Activated CD8-positive, alpha-beta memory T cell treated with anti-CD3 and anti-CD28 coated beads, Interleukin-2, amount 50 U/mL, for 48 hours (primary cell): Measurements from ENCODE around the gene YPEL3.
"Not testable (repeated sequence)": the region's sequence is repeated elsewhere in the genome, so short reads cannot be mapped to it uniquely, and the experiment has no call there.

Experiments
- DNase-seq: peaks from one replicate; pipeline ENCODE4 v3.0.0-alpha.2; 2020

YPEL3 gene

GRCh38 chr16:30096105-30096861 lies at the start of gene YPEL3:
YPEL3 (minus strand) TSS chr16:30096213; CDS start chr16:30095482, 731 bp downstream.
- DNase-seq, result peak; percentile 91

GRCh38 chr16:30145657-30146056 lies 49.6 kb upstream of the YPEL3 start:
- no peak for DNase-seq

GRCh38 chr16:30144917-30145316 lies 48.9 kb upstream of the YPEL3 start:
- no peak for DNase-seq

- DNase-seq, result no peak
These were observed 48.0 kb upstream of the YPEL3 start for GRCh38 chr16:30144017-30144416.

- DNase-seq, result no peak
These were observed 47.3 kb upstream of the YPEL3 start for GRCh38 chr16:30143347-30143702.

- no peak for DNase-seq
These were observed 46.8 kb upstream of the YPEL3 start for GRCh38 chr16:30142672-30143346.

- no peak for DNase-seq
These were observed 45.7 kb upstream of the YPEL3 start for GRCh38 chr16:30141750-30142149.

GRCh38 chr16:30139583-30140481 lies 43.8 kb upstream of the YPEL3 start:
- DNase-seq, result no peak

GRCh38 chr16:30137897-30138296 lies 41.9 kb upstream of the YPEL3 start:
- no peak for DNase-seq

- no peak for DNase-seq
These were observed 41.1 kb upstream of the YPEL3 start for GRCh38 chr16:30136971-30137605.

- no peak for DNase-seq
These were observed 36.6 kb upstream of the YPEL3 start for GRCh38 chr16:30132591-30132990.

GRCh38 chr16:30131869-30132475 lies 36.0 kb upstream of the YPEL3 start:
- DNase-seq, result no peak

GRCh38 chr16:30127993-30128392 lies 32.0 kb upstream of the YPEL3 start:
- no peak for DNase-seq

- not testable (repeated sequence) for DNase-seq
These were observed 29.7 kb upstream of the YPEL3 start for GRCh38 chr16:30125690-30126089.

GRCh38 chr16:30124985-30125379 lies 29.0 kb upstream of the YPEL3 start:
- no peak for DNase-seq

- peak; percentile 65 for DNase-seq
These were observed 26.7 kb upstream of the YPEL3 start for GRCh38 chr16:30122604-30123160.

- DNase-seq, result no peak
These were observed 25.9 kb upstream of the YPEL3 start for GRCh38 chr16:30121741-30122571.

GRCh38 chr16:30120340-30121105 lies 24.5 kb upstream of the YPEL3 start:
- no peak for DNase-seq

GRCh38 chr16:30119428-30119827 lies 23.4 kb upstream of the YPEL3 start:
- no peak for DNase-seq

- DNase-seq, result no peak
These were observed 21.8 kb upstream of the YPEL3 start for GRCh38 chr16:30117768-30118167.
